IMR-90 (cell line): ENCODE results near the gene AEN.

Experiments used
- BHLHE40 ChIP-seq: fragments of 150-350 bp; IDR thresholded peaks from 2 replicates; pipeline ENCODE4 v1.6.1; 2016; ENCODE audit warnings: mild to moderate bottlenecking, low read depth, low read length
- CEBPB ChIP-seq: IDR thresholded peaks from 2 replicates; pipeline ENCODE4 v1.6.1; 2012; ENCODE audit warnings: low read depth, low read length, improper control_type of control experiment
- CHD1 ChIP-seq: IDR thresholded peaks from 2 replicates; pipeline ENCODE4 v1.6.1; 2012; ENCODE audit warnings: low read depth, low read length, improper control_type of control experiment
- CTCF ChIP-seq: conservative IDR thresholded peaks from 2 replicates; pipeline ENCODE4 v1.5.1; 2012; ENCODE audit warnings: mild to moderate bottlenecking, low read depth, low read length, improper control_type of control experiment
- ELK1 ChIP-seq: fragments of 150-350 bp; IDR thresholded peaks from 2 replicates; pipeline ENCODE4 v1.6.1; 2016; ENCODE audit warnings: low read depth, mild to moderate bottlenecking, low read length, moderate library complexity, borderline replicate concordance
- MAZ ChIP-seq: IDR thresholded peaks from 2 replicates; pipeline ENCODE4 v1.6.1; 2012; ENCODE audit warnings: low read depth, mild to moderate bottlenecking, low read length, improper control_type of control experiment, moderate library complexity, borderline replicate concordance
- MXI1 ChIP-seq: IDR thresholded peaks from 2 replicates; pipeline ENCODE4 v1.6.1; 2012; ENCODE audit warnings: low read depth, mild to moderate bottlenecking, low read length, moderate library complexity, borderline replicate concordance
- NFE2L2 ChIP-seq: fragments of 150-350 bp; IDR thresholded peaks from 2 replicates; pipeline ENCODE4 v1.6.1; 2016; ENCODE audit warnings: low read depth, mild to moderate bottlenecking, low read length
- POLR2A ChIP-seq: IDR thresholded peaks from 2 replicates; pipeline ENCODE4 v1.6.1; 2012; ENCODE audit warnings: mild to moderate bottlenecking, low read depth, low read length
- RAD21 ChIP-seq: IDR thresholded peaks from 2 replicates; pipeline ENCODE4 v1.6.1; 2012; ENCODE audit warnings: low read length, improper control_type of control experiment
- RCOR1 ChIP-seq: IDR thresholded peaks from 2 replicates; pipeline ENCODE4 v1.6.1; 2012; ENCODE audit warnings: mild to moderate bottlenecking, low read length, improper control_type of control experiment; ENCODE audit not compliant: insufficient replicate concordance
- RFX5 ChIP-seq: IDR thresholded peaks from 2 replicates; pipeline ENCODE4 v1.8.0; 2012; ENCODE audit warnings: low read depth, mild to moderate bottlenecking, low read length, moderate library complexity
- SMC3 ChIP-seq: fragments of 150-350 bp; IDR thresholded peaks from 2 replicates; pipeline ENCODE4 v1.6.1; 2016; ENCODE audit warnings: low read depth, mild to moderate bottlenecking, antibody characterized with exemption, low read length, moderate library complexity
- USF2 ChIP-seq: fragments of 150-350 bp; IDR thresholded peaks from 2 replicates; pipeline ENCODE4 v1.6.1; 2017; ENCODE audit warnings: mild to moderate bottlenecking, antibody characterized with exemption, low read length, low read depth

GRCh38 chr15:88610701-88611231, 10.4 kb upstream of the AEN start:
- TF ChIP-seq CTCF (0 out of 2 replicates have a peak, but pooled peaks have one; percentile 13), POLR2A (no peak), MAZ (no peak), RFX5 (no peak), RCOR1 (no peak), ELK1 (no peak), SMC3 (no peak), USF2 (no peak), RAD21 (no peak), CHD1 (no peak), NFE2L2 (no peak), CEBPB (no peak), BHLHE40 (no peak), MXI1 (no peak)
